ENCODE measurements around the gene TMED5. TPM values are rescaled to one million over a fixed set of nuclear protein-coding genes. Genes with fewer than 3 reads are reported as not detected.

The TMED5 gene
- total RNA-seq, 4 donors from 2014 or later: 38.8 to 76.9 (median 57.5) TPM

- Histone ChIP-seq H3K27ac (no peak overlapping the region), H3K36me3 (peaks cover 0 to 12% (median 0%) of the 10 kb centered on the region in 3 donors), H3K27me3 (no peaks in the 10 kb centered on the region), H3K9me3 (peaks cover 0 to 4% (median 2%) of the 10 kb centered on the region in 4 donors), H3K4me1 (no peaks in the 10 kb centered on the region), H3K4me3 (no peak overlapping the region)
- TF ChIP-seq POLR2A (IDR thresholded peaks at IDR 0.05): no peak
- TF ChIP-seq, protein P1, sequence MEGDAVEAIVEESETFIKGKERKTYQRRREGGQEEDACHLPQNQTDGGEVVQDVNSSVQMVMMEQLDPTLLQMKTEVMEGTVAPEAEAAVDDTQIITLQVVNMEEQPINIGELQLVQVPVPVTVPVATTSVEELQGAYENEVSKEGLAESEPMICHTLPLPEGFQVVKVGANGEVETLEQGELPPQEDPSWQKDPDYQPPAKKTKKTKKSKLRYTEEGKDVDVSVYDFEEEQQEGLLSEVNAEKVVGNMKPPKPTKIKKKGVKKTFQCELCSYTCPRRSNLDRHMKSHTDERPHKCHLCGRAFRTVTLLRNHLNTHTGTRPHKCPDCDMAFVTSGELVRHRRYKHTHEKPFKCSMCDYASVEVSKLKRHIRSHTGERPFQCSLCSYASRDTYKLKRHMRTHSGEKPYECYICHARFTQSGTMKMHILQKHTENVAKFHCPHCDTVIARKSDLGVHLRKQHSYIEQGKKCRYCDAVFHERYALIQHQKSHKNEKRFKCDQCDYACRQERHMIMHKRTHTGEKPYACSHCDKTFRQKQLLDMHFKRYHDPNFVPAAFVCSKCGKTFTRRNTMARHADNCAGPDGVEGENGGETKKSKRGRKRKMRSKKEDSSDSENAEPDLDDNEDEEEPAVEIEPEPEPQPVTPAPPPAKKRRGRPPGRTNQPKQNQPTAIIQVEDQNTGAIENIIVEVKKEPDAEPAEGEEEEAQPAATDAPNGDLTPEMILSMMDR (IDR thresholded peaks at IDR 0.05): no peak
- DNase-seq: no peak
These were observed 74.0 kb downstream of the TMED5 start for GRCh38 chr1:93106226-93106625.

DNA sequence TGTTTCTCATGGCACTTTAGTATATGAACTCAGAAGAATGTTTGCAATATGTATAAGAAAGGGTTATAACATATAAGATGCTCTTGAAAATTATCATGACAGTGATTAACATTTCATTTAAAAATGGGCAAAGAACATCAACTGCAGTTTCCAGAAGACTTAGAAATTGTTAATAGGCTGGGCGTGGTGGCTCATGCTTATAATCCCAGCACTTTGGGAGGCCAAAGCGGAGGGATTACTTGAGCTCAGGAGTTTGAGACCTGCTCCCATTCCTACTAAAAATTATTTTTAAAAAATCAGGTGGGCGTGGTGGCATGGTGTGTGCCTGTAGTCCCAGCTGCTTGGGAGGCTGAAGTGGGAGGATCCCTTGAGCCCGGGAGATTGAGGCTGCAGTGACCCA, 78.1 kb downstream of the TMED5 start:
- Histone ChIP-seq H3K27me3 (no peaks in the 10 kb centered on the region), H3K36me3 (peaks cover 0 to 10% (median 0%) of the 10 kb centered on the region in 3 donors), H3K4me1 (no peaks in the 10 kb centered on the region), H3K4me3 (no peak overlapping the region), H3K27ac (no peak overlapping the region), H3K9me3 (peaks cover 0 to 3% (median 0%) of the 10 kb centered on the region in 4 donors)
- TF ChIP-seq POLR2A (IDR thresholded peaks at IDR 0.05): no peak
- TF ChIP-seq, protein P1 (IDR thresholded peaks at IDR 0.05): no peak
- no peak for DNase-seq

Small RNA genes within 50 kb of the gene (small RNA-seq; reads per million reads assigned to genes)
- gene AC126124.1: 0 reads per million in 2 donors

Other genes starting within 250 kb of the TMED5 start
- 10 to 100 TPM in 1 of 4 donors, 1 to 10 TPM in 3; 5.1 to 12.4 (median 7.8) TPM for gene DIPK1A, start 219.0 kb downstream of the TMED5 start, total RNA-seq
- gene MTF2, start 101.1 kb downstream of the TMED5 start, total RNA-seq: 10 to 100 TPM; 22.3 to 29.8 (median 26.4) TPM
- gene CCDC18, start 311 bp upstream of the TMED5 start, total RNA-seq: 10 to 100 TPM in 1 of 4 donors, 1 to 10 TPM in 3; 1.8 to 42.1 (median 5.2) TPM
- gene DR1, start 165.5 kb upstream of the TMED5 start, total RNA-seq: 10 to 100 TPM; 26.9 to 62.7 (median 30.9) TPM

Data from Peyer's patch (tissue), 4 donors.